ENCODE measurements around the gene DCBLD2. TPM values are rescaled to one million over a fixed set of nuclear protein-coding genes. Genes with fewer than 3 reads are reported as not detected.

The DCBLD2 gene
- total RNA-seq, 2 donors from 2014 or later, result 1.1 to 3.9 TPM

- no peak for ATAC-seq (replicated peaks in 1 of 2)
- H3K27me3 Mint-ChIP-seq (ENCODE audit: low read depth), result no peaks in the 10 kb centered on the region
- H3K9me3 Mint-ChIP-seq, result no peaks in the 10 kb centered on the region
- H3K4me3 Mint-ChIP-seq, result no peak overlapping the region
- no peak overlapping the region for H3K27ac Mint-ChIP-seq
- DNase-seq, result no peak
- H3K36me3 Mint-ChIP-seq (ENCODE audit: insufficient read depth in 2 of 2), result no peaks in the 10 kb centered on the region
- H3K4me1 Mint-ChIP-seq (ENCODE audit: low read depth), result no peaks in the 10 kb centered on the region
Measured at GRCh38 chr3:98811048-98811447, 90.4 kb downstream of the DCBLD2 start.

- ATAC-seq (replicated peaks in 1 of 2) (no peak), DNase-seq (no peak)
- Mint-ChIP-seq H3K36me3 (ENCODE audit: insufficient read depth in 2 of 2) (no peaks in the 10 kb centered on the region), H3K27ac (no peak overlapping the region), H3K4me3 (no peak overlapping the region), H3K4me1 (ENCODE audit: low read depth) (no peaks in the 10 kb centered on the region), H3K9me3 (no peaks in the 10 kb centered on the region), H3K27me3 (ENCODE audit: low read depth) (no peaks in the 10 kb centered on the region)
Measured at GRCh38 chr3:98809557-98809956, 91.9 kb downstream of the DCBLD2 start.

- peaks cover 0 to 2% of the 10 kb centered on the region in 2 donors for H3K9me3 Mint-ChIP-seq
- ATAC-seq (replicated peaks in 1 of 2) (no peak), DNase-seq (no peak)
- no peaks in the 10 kb centered on the region for H3K4me1 Mint-ChIP-seq (ENCODE audit: low read depth)
- H3K36me3 Mint-ChIP-seq (ENCODE audit: insufficient read depth in 2 of 2), result no peaks in the 10 kb centered on the region
- H3K27ac Mint-ChIP-seq, result no peak overlapping the region
- no peak overlapping the region for H3K4me3 Mint-ChIP-seq
- H3K27me3 Mint-ChIP-seq (ENCODE audit: low read depth), result no peaks in the 10 kb centered on the region
Measured at GRCh38 chr3:98808071-98808470, 93.4 kb downstream of the DCBLD2 start.

GRCh38 chr3:98807561-98807960 lies 93.9 kb downstream of the DCBLD2 start:
- ATAC-seq (replicated peaks in 1 of 2) (no peak), DNase-seq (no peak)
- peaks cover 0 to 2% of the 10 kb centered on the region in 2 donors for H3K9me3 Mint-ChIP-seq
- H3K4me3 Mint-ChIP-seq, result no peak overlapping the region
- no peaks in the 10 kb centered on the region for H3K36me3 Mint-ChIP-seq (ENCODE audit: insufficient read depth in 2 of 2)
- no peak overlapping the region for H3K27ac Mint-ChIP-seq
- H3K4me1 Mint-ChIP-seq (ENCODE audit: low read depth), result no peaks in the 10 kb centered on the region
- H3K27me3 Mint-ChIP-seq (ENCODE audit: low read depth), result no peaks in the 10 kb centered on the region

DNA sequence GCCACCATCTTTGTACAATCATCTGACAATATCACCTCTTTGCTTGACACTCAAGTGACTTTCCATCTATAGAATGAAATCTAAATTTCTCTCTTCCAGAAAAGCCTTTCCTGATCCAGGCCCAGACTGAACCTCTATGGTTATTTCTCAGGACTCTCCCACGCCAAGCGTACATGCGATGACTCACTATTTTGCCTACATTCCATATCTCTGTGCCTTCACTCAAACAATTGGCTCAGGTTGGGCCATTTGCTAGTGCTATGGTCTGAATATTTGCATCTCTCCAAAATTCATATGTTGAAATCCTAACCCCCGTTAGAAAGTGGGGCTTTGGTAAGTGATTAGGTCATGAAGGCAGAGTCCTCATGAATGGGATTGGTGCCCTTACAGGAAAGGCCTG lies 94.5 kb downstream of the DCBLD2 start:
- ATAC-seq (replicated peaks in 1 of 2) (no peak), DNase-seq (no peak)
- H3K9me3 Mint-ChIP-seq, result peaks cover 0 to 2% of the 10 kb centered on the region in 2 donors
- H3K4me3 Mint-ChIP-seq, result no peak overlapping the region
- no peaks in the 10 kb centered on the region for H3K4me1 Mint-ChIP-seq (ENCODE audit: low read depth)
- no peak overlapping the region for H3K27ac Mint-ChIP-seq
- no peaks in the 10 kb centered on the region for H3K27me3 Mint-ChIP-seq (ENCODE audit: low read depth)
- H3K36me3 Mint-ChIP-seq (ENCODE audit: insufficient read depth in 2 of 2), result no peaks in the 10 kb centered on the region

- H3K9me3 Mint-ChIP-seq, result peaks cover 0 to 2% of the 10 kb centered on the region in 2 donors
Measured at GRCh38 chr3:98806521-98806920, 95.0 kb downstream of the DCBLD2 start.

DNA sequence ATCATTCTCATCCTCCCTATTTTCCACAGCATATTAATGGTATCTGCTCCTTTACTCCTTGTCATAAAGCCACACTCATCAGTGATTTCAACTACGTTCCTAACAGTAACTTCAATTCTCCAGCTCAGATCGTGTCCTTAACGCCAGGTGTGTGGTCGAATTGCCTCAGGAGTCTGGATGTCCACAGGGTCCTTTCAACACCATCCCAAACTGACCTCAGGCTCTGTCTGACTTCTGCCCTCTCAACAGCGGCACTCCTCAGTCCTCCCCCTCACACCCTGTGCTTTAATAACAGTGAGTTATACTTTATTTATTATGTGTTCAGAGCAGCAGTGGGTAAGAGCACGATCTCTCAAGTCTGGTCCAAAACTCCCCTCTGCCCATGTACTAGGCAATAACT lies 95.9 kb downstream of the DCBLD2 start:
- Mint-ChIP-seq H3K27ac (no peak overlapping the region), H3K9me3 (peaks cover 0 to 2% of the 10 kb centered on the region in 2 donors), H3K4me1 (ENCODE audit: low read depth) (no peaks in the 10 kb centered on the region), H3K4me3 (no peak overlapping the region), H3K27me3 (ENCODE audit: low read depth) (no peaks in the 10 kb centered on the region), H3K36me3 (ENCODE audit: insufficient read depth in 2 of 2) (no peaks in the 10 kb centered on the region)
- DNase-seq (no peak), ATAC-seq (replicated peaks in 1 of 2) (no peak)

More at GRCh38 chr3:98806521-98806920, 95.0 kb downstream of the DCBLD2 start:
- Mint-ChIP-seq H3K4me1 (ENCODE audit: low read depth) (no peaks in the 10 kb centered on the region), H3K4me3 (no peak overlapping the region), H3K36me3 (ENCODE audit: insufficient read depth in 2 of 2) (no peaks in the 10 kb centered on the region), H3K27ac (no peak overlapping the region), H3K27me3 (ENCODE audit: low read depth) (no peaks in the 10 kb centered on the region)
- DNase-seq (no peak), ATAC-seq (replicated peaks in 1 of 2) (no peak)

- Mint-ChIP-seq H3K9me3 (peaks cover 0 to 2% of the 10 kb centered on the region in 2 donors), H3K36me3 (ENCODE audit: insufficient read depth in 2 of 2) (no peaks in the 10 kb centered on the region), H3K4me3 (no peak overlapping the region), H3K4me1 (ENCODE audit: low read depth) (no peaks in the 10 kb centered on the region), H3K27ac (no peak overlapping the region), H3K27me3 (ENCODE audit: low read depth) (no peaks in the 10 kb centered on the region)
- DNase-seq (no peak), ATAC-seq (replicated peaks in 1 of 2) (no peak)
Measured at GRCh38 chr3:98801043-98801747, 100.3 kb downstream of the DCBLD2 start.

- no peak for ATAC-seq (replicated peaks in 1 of 2)
- DNase-seq, result no peak
- H3K27ac Mint-ChIP-seq, result no peak overlapping the region
- no peak overlapping the region for H3K4me3 Mint-ChIP-seq
- no peaks in the 10 kb centered on the region for H3K27me3 Mint-ChIP-seq (ENCODE audit: low read depth)
- no peaks in the 10 kb centered on the region for H3K4me1 Mint-ChIP-seq (ENCODE audit: low read depth)
- H3K9me3 Mint-ChIP-seq, result peaks cover 0 to 2% of the 10 kb centered on the region in 2 donors
- no peaks in the 10 kb centered on the region for H3K36me3 Mint-ChIP-seq (ENCODE audit: insufficient read depth in 2 of 2)
Measured at GRCh38 chr3:98800401-98800800, 101.1 kb downstream of the DCBLD2 start.

DNA sequence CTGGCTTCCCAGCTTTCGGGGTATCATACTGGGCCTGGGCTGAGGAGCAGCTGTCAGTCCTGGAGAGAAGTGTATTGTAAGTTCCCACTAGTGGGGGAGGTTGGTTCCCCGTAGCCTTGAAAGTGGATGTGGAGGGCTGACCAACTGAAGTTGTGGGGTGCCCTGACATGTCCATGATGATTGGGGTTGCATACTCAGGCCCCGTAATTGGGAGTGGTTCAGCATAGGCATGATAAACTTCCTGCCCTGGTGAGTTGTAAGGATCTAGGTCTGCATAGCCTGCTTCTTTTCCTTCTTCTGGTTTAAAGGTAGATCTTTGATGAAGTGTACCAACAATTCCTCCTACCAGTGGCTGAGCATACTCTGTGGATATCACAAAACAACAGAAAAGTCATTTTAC lies 102.0 kb downstream of the DCBLD2 start:
- no peaks in the 10 kb centered on the region for H3K4me1 Mint-ChIP-seq (ENCODE audit: low read depth)
- H3K27ac Mint-ChIP-seq, result no peak overlapping the region
- no peaks in the 10 kb centered on the region for H3K27me3 Mint-ChIP-seq (ENCODE audit: low read depth)
- ATAC-seq (replicated peaks in 1 of 2) (no peak), DNase-seq (no peak)
- peaks cover 0 to 2% of the 10 kb centered on the region in 2 donors for H3K9me3 Mint-ChIP-seq
- no peaks in the 10 kb centered on the region for H3K36me3 Mint-ChIP-seq (ENCODE audit: insufficient read depth in 2 of 2)
- no peak overlapping the region for H3K4me3 Mint-ChIP-seq

DNA sequence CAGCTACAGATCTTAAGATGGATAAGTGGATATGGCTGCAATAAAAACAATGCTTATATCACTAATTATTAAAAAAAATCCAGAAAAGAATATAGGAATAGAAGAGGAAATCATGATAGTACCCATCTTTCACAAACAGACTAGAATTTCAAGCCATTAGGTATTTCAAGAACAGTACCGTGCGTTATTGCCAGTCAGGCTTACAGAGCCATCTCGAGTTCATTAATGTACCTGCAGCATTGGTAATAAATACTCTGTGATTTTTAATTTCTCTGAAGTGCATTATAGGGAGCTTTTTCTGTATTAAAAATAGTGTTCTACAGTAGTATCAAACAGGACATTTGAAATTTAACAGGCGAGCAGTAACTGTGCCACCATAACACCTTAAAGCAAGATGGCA lies 102.7 kb downstream of the DCBLD2 start:
- ATAC-seq (replicated peaks in 1 of 2) (no peak), DNase-seq (no peak)
- Mint-ChIP-seq H3K4me1 (ENCODE audit: low read depth) (no peaks in the 10 kb centered on the region), H3K4me3 (no peak overlapping the region), H3K27ac (no peak overlapping the region), H3K27me3 (ENCODE audit: low read depth) (no peaks in the 10 kb centered on the region), H3K9me3 (no peaks in the 10 kb centered on the region), H3K36me3 (ENCODE audit: insufficient read depth in 2 of 2) (no peaks in the 10 kb centered on the region)

DNA sequence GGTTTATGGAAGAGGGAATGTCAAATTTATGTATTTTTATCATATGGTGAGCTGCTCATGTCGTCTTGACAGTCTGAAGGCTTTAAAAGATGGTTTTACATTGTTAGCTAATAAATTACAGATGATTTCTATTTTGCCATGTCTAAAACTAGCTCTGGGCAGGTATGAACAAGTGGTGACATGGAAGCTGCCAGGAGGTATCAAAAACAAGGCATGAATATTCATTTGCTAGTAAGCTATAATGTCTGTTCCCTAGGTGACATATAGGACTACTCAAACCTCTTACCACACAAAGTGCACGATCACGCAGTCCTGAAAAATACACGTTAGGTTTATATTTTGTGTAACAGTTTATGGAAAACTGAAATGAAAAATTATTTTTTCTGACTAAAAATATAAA lies 103.6 kb downstream of the DCBLD2 start:
- DNase-seq (no peak), ATAC-seq (replicated peaks in 1 of 2) (no peak)
- no peak overlapping the region for H3K4me3 Mint-ChIP-seq
- H3K36me3 Mint-ChIP-seq (ENCODE audit: insufficient read depth in 2 of 2), result no peaks in the 10 kb centered on the region
- no peaks in the 10 kb centered on the region for H3K27me3 Mint-ChIP-seq (ENCODE audit: low read depth)
- H3K9me3 Mint-ChIP-seq, result no peaks in the 10 kb centered on the region
- H3K4me1 Mint-ChIP-seq (ENCODE audit: low read depth), result no peaks in the 10 kb centered on the region
- H3K27ac Mint-ChIP-seq, result no peak overlapping the region

DNA sequence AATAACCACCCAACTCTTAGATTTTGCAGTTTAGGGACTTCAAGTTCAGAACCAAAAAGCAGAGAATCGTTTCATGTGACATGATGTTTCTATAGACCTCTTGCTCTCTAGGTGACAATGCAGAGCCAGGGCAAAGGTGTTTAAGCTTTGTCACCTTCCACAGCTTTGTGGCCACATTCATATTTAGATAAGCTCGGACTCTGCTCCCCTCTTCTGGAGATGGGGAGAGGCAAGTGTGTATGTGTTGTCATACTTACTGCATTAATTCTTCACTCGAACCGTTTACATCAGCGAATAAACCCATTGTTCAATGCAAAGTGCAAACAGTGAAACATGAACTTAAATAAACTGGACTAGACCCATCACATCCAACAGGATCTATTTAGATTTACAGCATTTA lies 105.2 kb downstream of the DCBLD2 start:
- Mint-ChIP-seq H3K27me3 (ENCODE audit: low read depth) (no peaks in the 10 kb centered on the region), H3K4me1 (ENCODE audit: low read depth) (no peaks in the 10 kb centered on the region), H3K4me3 (no peak overlapping the region), H3K9me3 (no peaks in the 10 kb centered on the region), H3K27ac (no peak overlapping the region), H3K36me3 (ENCODE audit: insufficient read depth in 2 of 2) (no peaks in the 10 kb centered on the region)
- DNase-seq (no peak), ATAC-seq (replicated peaks in 1 of 2) (no peak)

DNA sequence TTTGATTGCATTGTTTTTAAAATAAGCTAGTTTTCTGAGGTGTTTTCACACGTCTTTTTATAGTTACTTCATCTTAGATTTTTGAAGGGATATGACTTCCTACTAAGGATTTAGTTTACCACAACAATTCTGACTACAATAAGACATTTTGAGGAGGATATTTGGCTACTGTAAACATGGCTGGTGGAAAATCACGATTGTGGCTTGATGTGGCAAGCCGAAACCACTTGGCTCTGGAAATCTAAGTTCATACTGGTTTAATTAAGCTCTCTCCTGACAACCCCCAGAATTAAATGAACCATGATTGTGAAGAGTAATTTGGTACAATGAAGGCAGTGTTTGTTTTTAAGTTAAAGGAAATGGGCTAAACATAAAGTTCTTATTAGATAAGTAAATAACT lies 107.5 kb downstream of the DCBLD2 start:
- Mint-ChIP-seq H3K4me1 (ENCODE audit: low read depth) (no peaks in the 10 kb centered on the region), H3K4me3 (no peak overlapping the region), H3K9me3 (no peaks in the 10 kb centered on the region), H3K27me3 (ENCODE audit: low read depth) (peaks cover 9% of the 10 kb centered on the region), H3K36me3 (ENCODE audit: insufficient read depth in 2 of 2) (no peaks in the 10 kb centered on the region), H3K27ac (no peak overlapping the region)
- ATAC-seq (replicated peaks in 1 of 2) (no peak), DNase-seq (no peak)

All from activated T-cell treated with anti-CD3 and anti-CD28 coated beads, Interleukin-2, amount 50 U/mL, for 72 hours (primary cell).